OCI-LY3 (cell line): ENCODE measurements around the gene SEC16A.

ENCODE experiments used
- H2AFZ ChIP-seq: fragments of 200-600, 300-600 bp; shearing (Covaris generic); 2 replicates; pipeline ENCODE4 v1.6.0; 2014; ENCODE audit warnings: antibody characterized with exemption, low read depth, low read length
- H3K27ac ChIP-seq: fragments of 200-600, 300-600 bp; sonication (generic); 2 replicates; pipeline ENCODE4 v1.5.1; 2014; ENCODE audit warnings: mild to moderate bottlenecking, low read length, moderate library complexity, mixed read lengths
- H3K27me3 ChIP-seq: fragments of 200-600, 300-600 bp; sonication (generic); 2 replicates; pipeline ENCODE4 v1.6.1; 2014; ENCODE audit warnings: low read depth, low read length, mixed read lengths
- H3K36me3 ChIP-seq: fragments of 200-600, 300-600 bp; sonication (generic); replicated peaks from 2 replicates; pipeline ENCODE3; 2014; ENCODE audit warnings: low read depth, low read length, mixed read lengths
- H3K4me1 ChIP-seq: fragments of 300-600, 200-600 bp; sonication (generic); 2 replicates; pipeline ENCODE4 v1.6.1; 2014; ENCODE audit warnings: low read length, mixed read lengths
- H3K4me2 ChIP-seq: fragments of 200-600, 300-600 bp; sonication (generic); 2 replicates; pipeline ENCODE4 v1.6.1; 2014; ENCODE audit warnings: low read length, mixed read lengths
- H3K4me3 ChIP-seq: fragments of 300-600, 200-600 bp; sonication (generic); 2 replicates; pipeline ENCODE4 v1.5.1; 2014; ENCODE audit warnings: antibody characterized with exemption, mild to moderate bottlenecking, low read length, moderate library complexity
- H3K79me2 ChIP-seq: fragments of 300-600, 200-600 bp; shearing (Covaris generic); 2 replicates; pipeline ENCODE4 v1.6.1; 2014; ENCODE audit warnings: mild to moderate bottlenecking, low read length, mixed read lengths
- H3K9ac ChIP-seq: fragments of 300-600, 200-600 bp; shearing (Covaris generic); 2 replicates; pipeline ENCODE4 v1.6.0; 2014; ENCODE audit warnings: mild to moderate bottlenecking, low read length, moderate library complexity
- H3K9me3 ChIP-seq: fragments of 200-600, 300-600 bp; shearing (Covaris generic); 2 replicates; pipeline ENCODE4 v1.6.1; 2014; ENCODE audit warnings: low read length, mixed read lengths; ENCODE audit not compliant: insufficient read depth
- H4K20me1 ChIP-seq: fragments of 200-600, 300-600 bp; sonication (generic); 2 replicates; pipeline ENCODE4 v1.6.1; 2016; ENCODE audit warnings: low read length, mixed read lengths; ENCODE audit not compliant: insufficient read depth
- CTCF ChIP-seq: fragments of 200-600, 300-600 bp; sonication (generic); IDR thresholded peaks from 2 replicates; pipeline ENCODE4 v1.5.1; 2014; ENCODE audit warnings: antibody characterized with exemption, low read length, low read depth
- EZH2phosphoT487 ChIP-seq: fragments of 200-600 bp; shearing (Covaris generic); IDR thresholded peaks from 2 replicates; pipeline ENCODE4 v1.6.1; 2018; ENCODE audit warnings: antibody characterized with exemption, mixed run types, low read depth

SEC16A gene

GRCh38 chr9:136437430-136437829 is 45.4 kb downstream of the SEC16A start:
- H3K36me3 ChIP-seq, result peaks cover 6% of the 10 kb centered on the region
- no peak overlapping the region for H3K9ac ChIP-seq
- no peak overlapping the region for H2AFZ ChIP-seq
- H3K4me1 ChIP-seq, result peaks cover 14% of the 10 kb centered on the region
- H3K79me2 ChIP-seq, result peaks cover 46% of the 10 kb centered on the region
- no peaks in the 10 kb centered on the region for H3K9me3 ChIP-seq
- no peak for TF ChIP-seq EZH2phosphoT487
- TF ChIP-seq CTCF, result no peak
- peaks cover 30% of the 10 kb centered on the region for H4K20me1 ChIP-seq
- no peak overlapping the region for H3K27ac ChIP-seq
- no peak overlapping the region for H3K4me3 ChIP-seq
- H3K4me2 ChIP-seq, result peak overlapping the region; percentile 87
- no peaks in the 10 kb centered on the region for H3K27me3 ChIP-seq

- Histone ChIP-seq H3K9ac (no peak overlapping the region), H3K36me3 (peaks cover 4% of the 10 kb centered on the region), H3K9me3 (no peaks in the 10 kb centered on the region), H3K4me3 (no peak overlapping the region), H3K27me3 (no peaks in the 10 kb centered on the region), H3K27ac (no peak overlapping the region), H3K4me2 (no peak overlapping the region), H3K79me2 (peaks cover 46% of the 10 kb centered on the region), H3K4me1 (peaks cover 14% of the 10 kb centered on the region), H2AFZ (no peak overlapping the region), H4K20me1 (peaks cover 30% of the 10 kb centered on the region)
- no peak for TF ChIP-seq EZH2phosphoT487
- TF ChIP-seq CTCF, result no peak
These were observed 46.7 kb downstream of the SEC16A start for GRCh38 chr9:136436055-136436634.

GRCh38 chr9:136434580-136435169 is 48.2 kb downstream of the SEC16A start:
- Histone ChIP-seq H3K9me3 (no peaks in the 10 kb centered on the region), H3K4me2 (no peak overlapping the region), H3K79me2 (peaks cover 46% of the 10 kb centered on the region), H3K27me3 (no peaks in the 10 kb centered on the region), H3K27ac (no peak overlapping the region), H3K36me3 (no peaks in the 10 kb centered on the region), H2AFZ (no peak overlapping the region), H4K20me1 (peaks cover 22% of the 10 kb centered on the region), H3K9ac (no peak overlapping the region), H3K4me3 (no peak overlapping the region), H3K4me1 (peaks cover 10% of the 10 kb centered on the region)
- TF ChIP-seq EZH2phosphoT487, result no peak
- no peak for TF ChIP-seq CTCF

GRCh38 chr9:136433849-136434579 is 48.8 kb downstream of the SEC16A start:
- peaks cover 22% of the 10 kb centered on the region for H4K20me1 ChIP-seq
- H3K27me3 ChIP-seq, result no peaks in the 10 kb centered on the region
- no peak overlapping the region for H2AFZ ChIP-seq
- H3K4me3 ChIP-seq, result no peak overlapping the region
- H3K79me2 ChIP-seq, result peaks cover 42% of the 10 kb centered on the region
- H3K27ac ChIP-seq, result no peak overlapping the region
- H3K9me3 ChIP-seq, result no peaks in the 10 kb centered on the region
- H3K4me2 ChIP-seq, result no peak overlapping the region
- peaks cover 10% of the 10 kb centered on the region for H3K4me1 ChIP-seq
- H3K9ac ChIP-seq, result no peak overlapping the region
- TF ChIP-seq CTCF (no peak), EZH2phosphoT487 (no peak)
- H3K36me3 ChIP-seq, result peaks cover 2% of the 10 kb centered on the region
